UCSD-AML1 (cell line): ENCODE results near the gene RFESD.
"Not testable (repeated sequence)": the region's sequence is repeated elsewhere in the genome, so short reads cannot be mapped to it uniquely, and the experiment has no call there.

Experiments
- DNase-seq: peaks from one replicate; lab custom pipeline; 2025; ENCODE audit not compliant: unreplicated experiment; lab: John Stamatoyannopoulos, UW

Gene RFESD

GRCh38 chr5:95627971-95628810 lies 18.4 kb upstream of the RFESD start:
- no peak for DNase-seq

DNA sequence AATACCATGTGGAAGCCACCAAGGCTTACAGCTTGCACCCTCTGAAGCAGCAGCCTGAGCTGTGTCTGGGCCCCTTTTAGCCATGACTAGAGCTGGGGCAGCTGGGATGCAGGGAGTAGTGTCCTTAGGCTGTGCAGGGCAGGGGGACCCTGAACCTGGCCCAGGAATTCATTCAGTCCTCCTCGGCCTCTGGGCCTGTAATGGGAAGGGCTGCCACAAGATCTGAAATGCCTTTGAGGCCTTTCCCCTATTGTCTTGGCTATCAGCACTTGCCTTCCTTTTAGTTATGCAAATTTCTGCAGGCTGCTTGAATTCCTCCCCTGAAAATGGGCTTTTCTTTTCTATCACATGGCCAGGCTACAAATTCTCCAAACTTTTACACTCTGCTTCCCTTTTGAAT lies 17.6 kb upstream of the RFESD start:
- DNase-seq = no peak

DNA sequence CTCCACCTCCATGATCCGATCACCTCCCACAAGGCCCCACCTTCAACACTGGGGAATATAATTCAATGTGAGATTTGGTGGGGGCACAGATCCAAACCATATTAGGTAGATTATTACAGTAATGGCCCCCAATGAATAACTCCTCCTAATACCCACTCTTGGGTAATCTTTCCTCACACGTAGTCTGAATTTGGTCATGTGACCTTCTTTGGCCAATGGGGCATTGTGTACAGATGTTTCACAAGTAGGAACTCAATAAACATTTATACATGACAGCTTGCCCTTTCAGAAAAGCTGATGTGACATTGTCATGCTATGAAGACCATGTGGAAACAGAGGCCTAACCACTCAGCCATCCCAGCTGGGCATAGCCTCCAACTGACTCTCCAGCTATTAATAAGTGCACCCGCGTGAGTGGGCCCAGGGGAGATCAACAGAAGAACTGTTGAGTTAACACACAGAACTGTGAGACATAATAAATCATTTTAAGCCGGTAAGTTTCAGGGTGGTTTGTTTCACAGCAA lies 16.1 kb upstream of the RFESD start:
- DNase-seq = no peak

GRCh38 chr5:95631255-95631958 lies 15.2 kb upstream of the RFESD start:
- no peak for DNase-seq

GRCh38 chr5:95631991-95632675 lies 14.4 kb upstream of the RFESD start:
- DNase-seq = peak; percentile 22

DNA sequence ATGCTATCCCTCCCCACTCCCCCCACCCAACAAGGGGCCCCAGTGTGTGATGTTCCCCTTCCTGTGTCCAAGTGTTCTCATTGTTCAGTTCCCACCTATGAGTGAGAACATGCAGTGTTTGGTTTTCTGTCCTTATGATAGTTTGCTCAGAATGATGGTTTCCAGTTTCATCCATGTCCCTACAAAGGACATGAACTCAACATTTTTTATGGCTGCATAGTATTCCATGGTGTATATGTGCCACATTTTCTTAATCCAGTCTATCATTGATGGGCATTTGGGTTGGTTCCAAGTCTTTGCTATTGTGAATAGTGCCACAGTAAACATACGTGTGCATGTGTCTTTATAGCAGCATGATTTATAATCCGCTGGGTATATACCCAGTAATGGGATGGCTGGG lies 13.6 kb upstream of the RFESD start:
- not testable (repeated sequence) for DNase-seq

DNA sequence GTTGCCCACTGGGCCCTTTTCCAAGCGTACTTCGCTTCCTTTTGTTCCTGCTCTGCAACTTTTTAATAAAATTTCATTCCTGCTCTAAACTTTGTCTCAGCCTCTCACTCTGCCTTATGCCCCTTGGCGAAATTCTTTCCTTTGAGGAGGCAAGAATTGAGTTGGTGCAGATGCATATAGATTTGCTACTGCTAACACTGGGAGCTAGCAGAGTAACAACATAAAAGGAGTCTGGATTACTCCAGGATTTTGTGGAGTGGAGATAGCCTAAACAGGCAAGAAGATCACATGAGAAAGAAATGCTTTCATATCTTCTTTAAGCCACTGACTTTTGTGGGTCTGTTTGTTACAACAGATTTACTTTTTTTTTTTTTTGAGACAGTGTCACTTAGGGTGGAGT lies 12.9 kb upstream of the RFESD start:
- DNase-seq = no peak

GRCh38 chr5:95634081-95634480 lies 12.5 kb upstream of the RFESD start:
- DNase-seq = no peak

DNA sequence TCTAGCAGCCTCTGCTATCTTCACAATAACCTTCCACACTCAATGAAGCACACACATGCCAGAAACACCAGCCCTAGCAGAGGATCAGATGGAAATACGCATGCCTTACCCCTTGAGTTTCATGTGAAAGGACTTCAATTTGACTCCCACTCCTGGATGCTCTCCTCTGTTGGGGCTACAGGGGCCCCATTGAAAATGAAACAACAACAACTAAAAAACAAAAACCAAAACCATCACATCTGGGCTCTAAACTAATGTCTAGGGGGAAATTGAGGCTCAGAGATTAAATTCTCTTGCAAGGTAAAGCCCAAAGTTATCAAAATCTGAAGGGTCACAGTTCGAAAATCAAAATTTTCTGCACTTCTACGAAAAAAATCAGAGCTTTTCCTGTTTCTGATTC lies 7.9 kb upstream of the RFESD start:
- no peak for DNase-seq

- DNase-seq = no peak
Observed at GRCh38 chr5:95641741-95642220, 4.8 kb upstream of the RFESD start.

DNA sequence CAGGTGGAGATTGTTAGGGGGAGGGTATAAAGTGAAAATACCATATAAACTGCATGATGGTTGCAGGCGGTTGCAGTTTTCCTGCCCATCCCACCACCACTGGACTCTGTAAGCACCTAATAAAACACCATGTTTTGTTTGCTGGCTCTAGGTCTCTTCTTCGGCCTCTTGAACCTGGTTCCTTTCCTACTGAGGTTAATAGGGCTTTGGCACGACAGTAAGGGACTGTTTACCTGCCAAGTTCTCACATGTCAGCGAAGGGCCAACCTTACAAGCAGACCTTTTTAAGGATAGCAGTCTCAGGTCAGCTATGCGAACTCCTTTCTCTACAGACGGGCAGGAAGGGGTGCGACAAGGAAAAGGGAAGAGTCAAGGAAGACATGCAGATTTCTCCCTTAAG lies 3.4 kb upstream of the RFESD start:
- DNase-seq = no peak

DNA sequence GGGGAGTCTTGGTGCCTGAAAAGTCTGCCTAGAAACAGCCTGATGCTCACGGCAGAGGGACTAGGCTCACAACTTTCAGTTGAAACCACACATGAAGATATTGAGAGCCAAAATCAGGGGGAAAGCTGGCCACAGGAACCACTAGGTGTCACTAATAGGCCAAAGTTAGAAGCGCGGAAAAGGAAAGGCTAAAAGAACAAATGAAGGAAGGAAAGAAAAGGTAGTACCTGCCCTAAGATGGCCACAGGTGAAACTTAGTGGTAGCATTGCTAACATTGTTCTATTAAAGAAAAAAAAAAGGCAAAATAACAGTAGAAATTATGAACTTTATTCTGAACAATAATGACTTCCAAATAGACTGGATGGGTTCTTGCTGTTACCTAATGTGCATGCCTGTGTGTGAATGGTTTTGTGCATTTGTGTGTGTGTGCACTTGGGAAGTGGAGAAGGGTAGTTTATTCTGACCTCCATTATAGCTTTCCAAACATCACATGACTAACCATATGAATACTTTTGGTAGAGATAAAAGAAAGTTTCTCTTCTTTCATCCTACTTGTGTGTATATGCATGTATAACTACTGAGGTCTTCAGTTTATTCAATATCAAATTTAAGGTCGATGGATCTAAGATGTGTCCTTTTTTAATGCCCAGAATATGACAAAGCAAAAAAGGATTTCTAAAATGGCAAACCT lies 2.1 kb upstream of the RFESD start:
- DNase-seq = peak; percentile 15

GRCh38 chr5:95646226-95646568 lies 380 bp upstream of the RFESD start:
- not testable (repeated sequence) for DNase-seq

DNA sequence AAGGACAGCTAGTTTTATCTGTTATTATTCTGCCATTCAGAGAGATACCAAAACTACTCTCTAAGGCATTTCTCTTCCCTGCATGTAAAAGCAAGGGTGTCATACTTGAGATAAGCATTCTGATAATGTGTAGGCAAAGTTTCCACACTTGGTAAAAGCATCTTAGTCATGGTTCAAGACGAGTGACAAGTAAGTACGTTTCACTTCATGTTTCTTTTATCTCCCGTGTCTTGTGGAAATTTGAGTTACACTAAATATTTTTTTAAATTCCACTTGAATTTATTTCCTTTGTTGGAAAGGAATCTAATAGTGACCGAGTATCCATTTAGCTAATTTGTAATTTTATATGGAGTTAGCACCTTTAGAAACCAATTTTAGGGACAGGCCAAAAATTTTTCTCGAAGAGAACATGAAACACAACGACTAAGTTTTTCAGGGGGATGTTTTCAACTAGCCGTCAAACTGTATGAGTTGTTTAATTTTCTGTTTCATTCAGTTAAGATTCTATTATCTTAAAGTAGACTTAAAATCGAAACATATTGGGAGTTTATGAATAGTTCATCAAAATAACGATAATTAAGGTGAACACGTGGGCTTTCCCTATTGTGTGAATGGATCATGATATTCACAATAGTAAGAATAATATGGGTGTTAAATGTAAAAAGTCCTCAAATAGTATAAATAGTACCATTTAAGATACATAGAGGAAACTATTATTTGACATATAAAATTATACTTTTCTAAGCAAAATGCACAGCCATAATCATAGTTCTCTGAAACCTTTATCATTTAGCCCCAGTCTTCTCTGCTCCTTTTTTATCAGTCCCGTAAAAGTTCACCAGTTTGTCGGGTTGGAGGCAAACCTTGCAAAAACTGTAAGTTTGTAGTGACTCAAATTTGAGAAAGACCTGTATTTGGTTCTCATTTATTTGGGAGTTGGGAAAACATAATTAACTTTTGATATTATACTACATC lies 1.6 kb downstream of the RFESD start:
- no peak for DNase-seq

GRCh38 chr5:95649274-95649673 lies 2.7 kb downstream of the RFESD start:
- DNase-seq = no peak

GRCh38 chr5:95649842-95650620 lies 3.5 kb downstream of the RFESD start:
- DNase-seq = no peak

DNA sequence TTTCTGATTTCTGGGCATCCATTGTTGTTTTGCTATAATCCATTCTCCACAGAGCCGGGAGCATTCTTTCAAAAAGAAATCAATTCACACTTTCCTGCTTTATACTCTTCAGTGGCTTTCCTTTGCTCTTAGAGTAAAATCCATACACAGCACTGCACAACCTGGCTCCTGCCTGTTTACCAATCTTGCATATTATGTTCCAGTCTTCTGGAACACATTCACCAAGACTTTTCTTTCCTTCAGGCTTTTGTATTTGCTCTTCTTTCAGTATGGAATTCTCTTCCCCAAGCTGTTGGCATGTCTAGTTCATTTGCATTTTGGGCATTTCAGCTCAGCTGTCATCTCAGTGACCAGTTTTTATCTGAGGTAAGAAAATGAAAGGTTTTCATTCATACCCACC lies 6.3 kb downstream of the RFESD start:
- no peak for DNase-seq

DNA sequence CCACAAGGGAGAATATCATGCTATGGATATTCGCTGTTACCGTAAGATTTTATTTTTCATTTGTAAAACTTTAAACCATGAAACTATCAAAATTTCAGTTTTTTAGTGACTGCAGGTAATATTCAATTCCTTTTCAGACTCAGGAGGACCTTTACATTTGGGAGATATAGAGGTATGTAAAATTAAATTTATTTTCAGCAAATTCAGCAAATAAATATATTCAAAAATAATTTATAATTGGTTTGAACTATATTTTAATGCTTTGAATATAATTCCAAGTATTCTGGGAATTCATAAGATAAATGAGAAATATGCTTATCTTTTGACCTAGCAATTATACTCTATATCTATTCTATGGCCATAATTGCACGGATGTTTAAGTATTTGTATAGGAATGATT lies 7.6 kb downstream of the RFESD start:
- no peak for DNase-seq

GRCh38 chr5:95655575-95655974 lies 9.0 kb downstream of the RFESD start:
- DNase-seq = no peak
